ENCODE data around the gene TDRD15.

- no peak for TF ChIP-seq EP300 (IDR thresholded peaks at IDR 0.05)
- no peak for TF ChIP-seq CTCF (IDR thresholded peaks at IDR 0.05)
- no peak for TF ChIP-seq POLR2A (IDR thresholded peaks at IDR 0.05)
- TF ChIP-seq POLR2AphosphoS5 (IDR thresholded peaks at IDR 0.05) = no peak
Observed at GRCh38 chr2:21148718-21149117, 24.9 kb downstream of the TDRD15 start.

All from upper lobe of left lung (tissue), 4 donors.